Right renal cortex interstitium (tissue), 3 donors: ENCODE results near the gene IL12RB1. TPM values are rescaled to one million over a fixed set of nuclear protein-coding genes. Genes with fewer than 3 reads are reported as not detected.
"Not testable (repeated sequence)": the region's sequence is repeated elsewhere in the genome, so short reads cannot be mapped to it uniquely, and the experiment has no call there.

Source experiments
- DNase-seq, 3 donors: peaks; one replicate each; pipeline ENCODE4 v3.0.0-alpha.2; 2013; ENCODE audit warnings: low read depth in 3 of 3, low spot score in 2 of 3
- polyA plus RNA-seq, 3 donors: library from polyadenylated mRNA; unstranded; fragments of 120-200 nt; gene quantifications; one replicate each; pipeline ENCODE4 v1.2.1, GENCODE V29; 2013; ENCODE audit not compliant: insufficient read length in 3 of 3

Gene IL12RB1
- polyA plus RNA-seq, 3 donors, result 0.14 to 0.16 (median 0.14) TPM

GRCh38 chr19:18113827-18114226 is 27.1 kb upstream of the IL12RB1 start:
- DNase-seq, result no peak

GRCh38 chr19:18112989-18113478 is 26.3 kb upstream of the IL12RB1 start:
- DNase-seq, result peak in 2 of 3 donors; percentile 50 to 76

- no peak for DNase-seq
Measured at GRCh38 chr19:18110609-18111232, 24.0 kb upstream of the IL12RB1 start.

- DNase-seq, result no peak
Measured at GRCh38 chr19:18109733-18110608, 23.2 kb upstream of the IL12RB1 start.

- DNase-seq, result no peak
Measured at GRCh38 chr19:18109341-18109732, 22.6 kb upstream of the IL12RB1 start.

- DNase-seq, result no peak
Measured at GRCh38 chr19:18108897-18109296, 22.2 kb upstream of the IL12RB1 start.

GRCh38 chr19:18107235-18107634 is 20.5 kb upstream of the IL12RB1 start:
- no peak for DNase-seq

GRCh38 chr19:18105259-18105658 is 18.5 kb upstream of the IL12RB1 start:
- not testable (repeated sequence) for DNase-seq

GRCh38 chr19:18104793-18105131 is 18.0 kb upstream of the IL12RB1 start:
- no peak for DNase-seq

- no peak for DNase-seq
Measured at GRCh38 chr19:18102916-18103542, 16.3 kb upstream of the IL12RB1 start.

GRCh38 chr19:18101268-18101667 is 14.5 kb upstream of the IL12RB1 start:
- DNase-seq, result no peak

GRCh38 chr19:18100710-18101109 is 14.0 kb upstream of the IL12RB1 start:
- DNase-seq, result no peak

GRCh38 chr19:18099623-18099995 is 12.9 kb upstream of the IL12RB1 start:
- DNase-seq, result no peak

GRCh38 chr19:18098891-18099622 is 12.3 kb upstream of the IL12RB1 start:
- DNase-seq, result no peak

- DNase-seq, result no peak
Measured at GRCh38 chr19:18097993-18098890, 11.5 kb upstream of the IL12RB1 start.

GRCh38 chr19:18097217-18097992 is 10.7 kb upstream of the IL12RB1 start, which contains the start of gene MAST3:
TSS of gene MAST3 (plus strand) at chr19:18097778. CDS start at chr19:18097793, 15 bp downstream.
- no peak for DNase-seq

GRCh38 chr19:18096258-18096657 is 9.5 kb upstream of the IL12RB1 start:
- DNase-seq, result no peak

- DNase-seq, result no peak
Measured at GRCh38 chr19:18093439-18094161, 6.9 kb upstream of the IL12RB1 start.
